Progenitor cell of endocrine pancreas (in vitro differentiated cells): ENCODE data around the gene ABCC6. TPM values are rescaled to one million over a fixed set of nuclear protein-coding genes. Genes with fewer than 3 reads are reported as not detected.
A peak's percentile ranks its signal among the peaks of the same experiment; 100 is the strongest.
"Not testable (repeated sequence)": the region's sequence is repeated elsewhere in the genome, so short reads cannot be mapped to it uniquely, and the experiment has no call there.

Experiments used
- DNase-seq: peaks from one replicate; pipeline ENCODE4 v3.0.0; 2021; ENCODE audit warnings: low spot score; ENCODE audit not compliant: unreplicated experiment
- H3K27ac Mint-ChIP-seq: 2 replicates; pipeline ENCODE4 v1.8.0; 2021; ENCODE audit warnings: mild to moderate bottlenecking, moderate library complexity, mixed read lengths
- H3K27me3 Mint-ChIP-seq: 2 replicates; pipeline ENCODE4 v1.8.0; 2021; ENCODE audit warnings: mixed read lengths
- H3K36me3 Mint-ChIP-seq: 2 replicates; pipeline ENCODE4 v1.8.0; 2022; ENCODE audit warnings: mixed read lengths; ENCODE audit not compliant: insufficient read depth
- H3K4me1 Mint-ChIP-seq: 2 replicates; pipeline ENCODE4 v1.8.0; 2021; ENCODE audit warnings: low read depth, mixed read lengths
- H3K4me3 Mint-ChIP-seq: 2 replicates; pipeline ENCODE4 v1.8.0; 2021; ENCODE audit warnings: low read depth, mild to moderate bottlenecking, moderate library complexity, mixed read lengths
- H3K9me3 Mint-ChIP-seq: 2 replicates; pipeline ENCODE4 v1.8.0; 2021; ENCODE audit warnings: low read depth, mixed read lengths
- CTCF ChIP-seq: fragments of 200-600 bp; sonication (generic); IDR thresholded peaks from one replicate; pipeline ENCODE4 v1.5.0; 2021; ENCODE audit warnings: antibody characterized with exemption, mild to moderate bottlenecking; ENCODE audit not compliant: unreplicated experiment
- total RNA-seq: library from RNA; stranded (reverse); gene quantifications from 2 replicates; pipeline ENCODE4 v1.2.1, GENCODE V29; 2021

Gene ABCC6
- total RNA-seq, 1 donor from 2014 or later: 9.8 TPM

- H3K36me3 Mint-ChIP-seq: peaks cover 35% of the 10 kb centered on the region
- no peak overlapping the region for H3K27ac Mint-ChIP-seq
- no peaks in the 10 kb centered on the region for H3K4me1 Mint-ChIP-seq
- no peak for TF ChIP-seq CTCF
- no peak overlapping the region for H3K4me3 Mint-ChIP-seq
- H3K9me3 Mint-ChIP-seq: no peaks in the 10 kb centered on the region
- DNase-seq: no peak
- H3K27me3 Mint-ChIP-seq: no peaks in the 10 kb centered on the region
Observed at GRCh38 chr16:16105646-16106045, 117.6 kb downstream of the ABCC6 start.

- H3K27ac Mint-ChIP-seq, H3K9me3 Mint-ChIP-seq, H3K27me3 Mint-ChIP-seq, H3K4me3 Mint-ChIP-seq, H3K4me1 Mint-ChIP-seq, DNase-seq: not testable (repeated sequence)
- peaks cover 30% of the 10 kb centered on the region for H3K36me3 Mint-ChIP-seq
Observed at GRCh38 chr16:16104804-16105141, 118.5 kb downstream of the ABCC6 start.

GRCh38 chr16:16104132-16104803, 119.0 kb downstream of the ABCC6 start:
- not testable (repeated sequence) for H3K4me1 Mint-ChIP-seq, DNase-seq, H3K27me3 Mint-ChIP-seq, H3K9me3 Mint-ChIP-seq, H3K4me3 Mint-ChIP-seq, H3K27ac Mint-ChIP-seq
- peaks cover 28% of the 10 kb centered on the region for H3K36me3 Mint-ChIP-seq

GRCh38 chr16:16102738-16103137, 120.6 kb downstream of the ABCC6 start:
- no peaks in the 10 kb centered on the region for H3K9me3 Mint-ChIP-seq
- H3K27ac Mint-ChIP-seq: no peak overlapping the region
- H3K36me3 Mint-ChIP-seq: peaks cover 29% of the 10 kb centered on the region
- H3K27me3 Mint-ChIP-seq: no peaks in the 10 kb centered on the region
- no peak overlapping the region for H3K4me3 Mint-ChIP-seq
- TF ChIP-seq CTCF: no peak
- no peaks in the 10 kb centered on the region for H3K4me1 Mint-ChIP-seq
- DNase-seq: no peak

GRCh38 chr16:16101585-16101984, 121.7 kb downstream of the ABCC6 start:
- no peak for DNase-seq
- no peaks in the 10 kb centered on the region for H3K27me3 Mint-ChIP-seq
- no peaks in the 10 kb centered on the region for H3K9me3 Mint-ChIP-seq
- no peak for TF ChIP-seq CTCF
- no peaks in the 10 kb centered on the region for H3K4me1 Mint-ChIP-seq
- peaks cover 26% of the 10 kb centered on the region for H3K36me3 Mint-ChIP-seq
- peak overlapping the region; percentile 70 for H3K27ac Mint-ChIP-seq
- no peak overlapping the region for H3K4me3 Mint-ChIP-seq

- Mint-ChIP-seq H3K27me3 (no peaks in the 10 kb centered on the region), H3K9me3 (no peaks in the 10 kb centered on the region), H3K4me1 (no peaks in the 10 kb centered on the region), H3K4me3 (no peak overlapping the region), H3K27ac (no peak overlapping the region), H3K36me3 (peaks cover 26% of the 10 kb centered on the region)
- DNase-seq: no peak
- no peak for TF ChIP-seq CTCF
Observed at GRCh38 chr16:16100631-16101030, 122.7 kb downstream of the ABCC6 start.
